ENCODE results near the gene NXPE3.
"Not testable (repeated sequence)": the region's sequence is repeated elsewhere in the genome, so short reads cannot be mapped to it uniquely, and the experiment has no call there.

NXPE3 gene

DNA sequence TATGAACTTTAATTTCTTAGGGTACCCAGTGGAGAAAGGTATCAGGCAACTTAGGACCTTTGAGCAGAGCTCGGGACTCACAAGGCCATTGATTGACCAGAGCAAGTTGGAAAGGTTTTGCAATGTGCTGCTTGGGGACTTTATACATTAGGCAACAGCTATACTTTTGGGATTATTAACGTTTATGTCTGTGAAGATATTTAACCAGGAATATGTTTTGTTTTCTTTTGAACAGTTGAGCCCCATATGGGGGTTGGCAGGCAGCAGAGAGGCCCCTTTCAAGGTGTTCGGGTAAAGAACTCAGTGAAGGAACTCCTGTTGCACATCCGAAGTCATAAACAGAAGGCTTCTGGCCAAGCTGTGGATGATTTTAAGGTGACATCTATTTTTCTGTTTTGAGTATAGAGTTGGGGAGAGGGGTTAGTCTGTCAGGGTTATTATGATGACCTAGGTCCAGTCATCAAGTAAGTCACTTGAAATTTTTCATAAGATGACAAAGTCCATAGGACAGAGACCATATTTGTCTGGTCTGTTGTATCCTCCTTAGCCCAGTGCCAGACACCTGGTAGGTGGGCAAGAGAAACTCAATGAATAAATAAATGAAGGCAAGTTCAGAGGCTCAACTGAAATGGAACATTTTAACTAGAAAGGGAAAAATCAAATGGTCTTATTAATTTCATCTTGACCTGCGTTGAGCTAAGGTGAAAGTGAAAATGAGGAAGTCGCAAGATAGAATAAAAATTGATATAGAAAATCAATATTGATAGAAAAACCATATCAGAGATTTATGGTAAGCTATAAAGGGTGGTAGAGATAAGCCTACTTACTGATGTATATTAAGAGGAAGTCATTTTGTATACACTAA is 73.1 kb downstream of the NXPE3 start:
- no peak for DNase-seq (ENCODE audit: low read depth in 2 of 2)

- DNase-seq (ENCODE audit: low read depth in 2 of 2), result no peak
These were observed 74.2 kb downstream of the NXPE3 start for GRCh38 chr3:101852983-101853840.

DNA sequence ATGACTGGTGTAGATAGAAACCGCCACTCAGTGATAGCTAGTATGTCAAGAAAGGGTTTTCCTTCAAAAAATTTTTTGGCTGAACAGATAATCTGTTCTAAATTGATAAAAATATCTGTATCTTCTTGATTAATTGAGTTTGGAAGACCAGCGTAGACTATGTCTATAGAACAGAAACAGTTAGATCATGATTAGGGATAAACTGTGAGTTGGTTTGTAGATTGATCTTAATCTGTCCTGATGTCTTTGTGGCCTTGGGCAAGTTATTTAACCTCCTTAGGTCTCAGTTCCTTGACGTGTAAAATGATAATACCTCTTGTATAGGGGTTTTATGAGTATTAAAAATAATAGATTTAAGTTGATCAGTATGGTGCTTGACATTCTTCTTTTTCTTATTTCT is 75.0 kb downstream of the NXPE3 start:
- no peak for DNase-seq (ENCODE audit: low read depth in 2 of 2)

DNA sequence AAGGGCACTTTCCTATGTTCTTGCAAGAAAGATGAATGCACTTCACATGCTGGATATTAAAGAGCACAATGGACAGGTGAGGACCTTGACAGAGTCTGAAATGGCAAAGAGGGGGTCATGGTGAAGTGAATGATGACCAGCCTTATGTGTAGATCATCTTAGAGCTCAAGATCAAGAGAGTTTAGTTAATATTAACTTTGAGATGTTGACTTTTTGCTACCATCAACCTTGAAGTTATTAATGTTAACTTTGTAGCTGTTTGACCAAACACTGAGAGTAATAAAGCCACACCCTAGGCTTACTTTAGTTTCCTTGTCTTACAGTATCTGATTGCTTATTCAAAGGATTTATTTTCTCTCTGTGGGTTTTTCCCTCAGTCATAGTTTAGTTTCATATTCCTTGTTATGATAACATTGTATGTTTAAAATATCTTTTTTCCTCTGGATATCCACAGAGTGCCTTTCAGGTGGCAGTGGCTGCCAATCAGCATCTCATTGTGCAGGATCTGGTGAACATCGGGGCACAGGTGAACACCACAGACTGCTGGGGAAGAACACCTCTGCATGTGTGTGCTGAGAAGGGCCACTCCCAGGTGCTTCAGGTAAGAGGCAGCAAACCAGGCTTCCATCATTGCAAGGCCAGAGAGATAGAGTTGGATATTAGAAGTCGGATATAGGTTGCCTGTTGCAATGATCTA is 75.7 kb downstream of the NXPE3 start:
- DNase-seq (ENCODE audit: low read depth in 2 of 2), result no peak

DNA sequence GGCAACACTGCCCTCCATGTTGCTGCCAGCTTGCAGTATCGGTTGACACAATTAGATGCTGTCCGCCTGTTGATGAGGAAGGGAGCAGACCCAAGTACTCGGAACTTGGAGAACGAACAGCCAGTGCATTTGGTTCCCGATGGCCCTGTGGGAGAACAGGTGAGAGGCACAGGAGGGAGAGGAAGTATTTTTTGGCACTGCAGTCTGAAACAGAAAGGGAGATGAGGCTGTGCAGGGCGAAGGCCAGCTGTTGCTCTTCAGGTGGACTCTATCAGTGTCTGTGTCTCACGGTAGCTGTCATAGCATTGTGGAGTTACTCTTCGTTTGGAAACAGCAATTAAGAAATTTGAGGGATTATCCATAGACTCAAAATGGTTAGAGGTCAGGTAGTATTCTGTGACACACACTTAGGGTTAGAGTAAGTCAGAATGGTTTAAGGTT is 78.3 kb downstream of the NXPE3 start:
- no peak for DNase-seq (ENCODE audit: low read depth in 2 of 2)

DNA sequence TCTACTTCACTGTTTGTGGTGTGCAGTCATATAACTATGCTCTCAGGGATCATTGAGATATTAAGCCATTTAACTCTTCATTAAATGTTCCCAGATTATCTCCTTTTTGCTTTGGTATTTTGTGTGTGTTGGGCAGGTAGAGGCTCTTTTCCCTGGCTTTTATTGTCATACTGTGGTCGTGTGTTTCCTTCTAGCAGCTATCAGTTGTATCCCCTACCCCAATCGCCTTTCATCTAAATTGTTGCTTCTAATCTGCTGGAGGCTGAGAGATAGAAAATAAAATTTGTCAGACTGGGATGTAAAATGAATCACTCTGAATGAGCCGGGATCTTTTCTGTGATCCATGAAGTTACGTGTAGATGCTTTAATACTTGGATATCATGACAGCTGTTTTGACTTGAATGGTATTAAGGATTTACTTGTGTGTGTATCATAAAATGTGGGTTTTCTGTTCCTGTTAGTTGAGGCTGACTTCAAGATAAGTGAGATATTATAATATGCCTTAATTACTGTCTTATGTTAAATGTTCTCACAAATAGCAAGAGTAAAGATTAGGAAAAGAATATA is 79.5 kb downstream of the NXPE3 start:
- DNase-seq (ENCODE audit: low read depth in 2 of 2), result no peak

DNA sequence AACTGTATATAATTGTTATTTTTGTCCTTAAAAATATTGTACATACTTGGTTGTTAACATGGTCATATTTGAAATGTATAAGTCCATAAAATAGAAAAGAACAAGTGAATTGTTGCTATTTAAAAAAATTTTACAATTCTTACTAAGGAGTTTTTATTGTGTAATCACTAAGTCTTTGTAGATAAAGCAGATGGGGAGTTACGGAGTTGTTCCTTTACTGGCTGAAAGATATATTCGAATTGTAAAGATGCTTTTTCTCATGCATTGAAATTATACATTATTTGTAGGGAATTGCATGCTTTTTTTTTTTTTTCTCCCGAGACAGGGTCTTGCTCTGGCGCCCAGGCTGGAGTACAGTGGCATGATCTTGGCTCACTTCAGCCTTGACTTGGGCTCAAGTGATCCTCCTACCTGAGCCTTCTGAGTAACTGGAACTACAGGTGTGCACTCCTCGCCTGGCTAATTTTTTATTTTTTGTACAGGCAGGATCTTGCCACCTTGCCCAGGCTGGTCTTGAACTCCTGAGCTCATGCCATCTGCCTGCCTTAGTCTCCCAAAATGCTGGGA is 81.0 kb downstream of the NXPE3 start:
- DNase-seq (ENCODE audit: low read depth in 2 of 2), result no peak

GRCh38 chr3:101861212-101861788 is 82.3 kb downstream of the NXPE3 start:
- no peak for DNase-seq (ENCODE audit: low read depth in 2 of 2)

- DNase-seq (ENCODE audit: low read depth in 2 of 2), result no peak
These were observed 82.9 kb downstream of the NXPE3 start for GRCh38 chr3:101861789-101862415.

- DNase-seq (ENCODE audit: low read depth in 2 of 2), result no peak
These were observed 83.6 kb downstream of the NXPE3 start for GRCh38 chr3:101862416-101863165.

DNA sequence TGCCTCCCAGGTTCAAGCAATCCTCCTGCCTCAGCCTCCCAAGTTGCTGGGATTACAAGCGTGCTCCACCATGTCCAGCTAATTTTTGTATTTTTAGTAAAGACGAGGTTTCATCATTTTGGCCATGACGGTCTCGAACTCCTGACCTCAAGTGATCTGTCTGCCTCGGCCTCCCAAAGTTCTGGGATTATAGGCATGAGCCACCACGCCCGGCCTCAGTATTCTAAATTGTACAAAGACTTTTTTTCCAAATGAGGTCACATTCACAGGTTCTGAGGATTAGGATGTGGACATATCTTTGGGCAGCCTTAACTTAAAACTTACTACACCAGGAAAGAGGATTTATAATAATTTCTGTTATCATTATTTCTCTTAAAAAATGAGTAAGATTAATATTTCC is 85.9 kb downstream of the NXPE3 start:
- not testable (repeated sequence) for DNase-seq (ENCODE audit: low read depth in 2 of 2)

GRCh38 chr3:101865751-101866509 is 86.9 kb downstream of the NXPE3 start:
- DNase-seq (ENCODE audit: low read depth in 2 of 2), result no peak

DNA sequence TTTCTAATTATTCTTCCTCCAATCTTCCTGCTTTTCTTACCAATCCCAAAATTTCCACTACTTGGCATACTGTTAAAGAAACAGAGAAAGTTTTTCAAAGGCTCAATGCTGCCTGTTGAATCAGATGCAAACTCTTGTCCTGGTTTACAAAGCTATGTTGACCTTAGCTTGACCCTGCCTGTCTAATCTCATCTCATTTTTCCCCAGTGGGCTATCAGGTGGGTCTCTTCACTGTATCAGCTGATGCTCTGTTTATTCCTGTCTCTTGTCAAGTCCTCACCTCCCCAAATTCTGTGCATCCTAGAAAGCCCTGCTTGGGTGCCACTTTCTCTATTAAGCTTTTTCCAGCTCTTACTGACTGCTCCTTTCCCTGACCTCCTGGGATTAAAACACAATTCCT is 88.5 kb downstream of the NXPE3 start:
- no peak for DNase-seq (ENCODE audit: low read depth in 2 of 2)

DNA sequence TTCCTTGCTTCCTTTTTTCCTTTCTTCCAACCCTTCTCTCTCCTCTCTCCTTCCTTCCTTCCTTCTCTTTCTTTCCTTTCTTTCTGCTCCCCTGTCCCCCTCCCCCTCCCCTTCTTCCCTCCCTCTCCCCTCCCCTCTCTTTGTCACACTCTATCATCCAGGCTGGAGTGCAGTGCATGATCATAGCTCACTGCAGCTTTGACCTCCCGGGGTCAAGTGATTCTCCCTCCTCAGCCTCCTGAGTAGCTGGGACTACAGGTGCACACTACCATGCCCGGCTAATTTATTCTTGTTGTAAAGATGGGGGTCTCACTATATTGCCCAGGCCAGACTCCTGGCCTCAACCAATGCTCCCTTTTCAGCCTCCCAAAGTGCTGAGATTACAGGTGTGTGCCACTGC is 89.0 kb downstream of the NXPE3 start:
- no peak for DNase-seq (ENCODE audit: low read depth in 2 of 2)

DNA sequence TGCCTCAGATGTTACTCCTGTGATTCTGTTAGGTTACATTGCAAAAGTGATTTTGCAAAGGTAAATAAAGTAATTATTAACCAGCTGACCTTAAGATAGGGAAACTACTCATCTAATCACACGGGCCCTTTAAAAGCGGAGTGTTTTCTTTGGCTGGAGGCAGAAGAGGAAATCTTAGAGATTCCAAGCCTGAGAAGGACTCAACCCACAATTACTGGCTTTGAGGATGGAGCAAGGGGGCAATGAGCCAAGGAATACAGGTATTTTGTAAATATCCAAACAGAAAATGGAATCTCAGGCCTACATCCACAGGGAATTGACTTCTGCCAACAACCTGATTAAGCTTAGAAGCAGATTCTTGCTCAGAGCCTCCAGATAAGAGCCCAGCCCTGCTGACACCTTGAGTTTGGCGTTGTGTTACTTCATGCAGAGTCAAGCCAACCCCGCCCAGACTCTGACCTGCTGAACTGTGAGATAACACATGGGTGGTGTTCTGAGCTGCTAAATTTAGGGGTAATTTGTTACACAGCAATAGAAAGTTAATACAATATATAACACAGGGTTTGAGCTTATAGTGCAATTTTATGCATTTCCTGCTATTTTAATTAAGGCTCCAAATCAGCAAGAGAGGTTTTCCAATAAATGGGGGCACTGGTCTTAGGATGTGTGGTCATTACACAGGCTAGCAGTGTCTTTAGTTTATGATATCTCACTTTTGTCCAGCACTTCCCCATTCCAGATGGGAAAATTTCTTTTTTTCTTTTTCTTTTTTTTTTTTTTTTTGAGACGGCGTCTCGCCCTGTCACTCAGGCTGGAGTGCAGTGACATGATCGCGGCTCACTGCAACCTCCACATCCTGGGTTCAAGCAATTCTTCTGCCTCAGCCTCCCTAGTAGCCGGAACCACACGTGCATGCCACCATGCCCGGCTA is 89.8 kb downstream of the NXPE3 start:
- DNase-seq (ENCODE audit: low read depth in 2 of 2), result no peak

DNA sequence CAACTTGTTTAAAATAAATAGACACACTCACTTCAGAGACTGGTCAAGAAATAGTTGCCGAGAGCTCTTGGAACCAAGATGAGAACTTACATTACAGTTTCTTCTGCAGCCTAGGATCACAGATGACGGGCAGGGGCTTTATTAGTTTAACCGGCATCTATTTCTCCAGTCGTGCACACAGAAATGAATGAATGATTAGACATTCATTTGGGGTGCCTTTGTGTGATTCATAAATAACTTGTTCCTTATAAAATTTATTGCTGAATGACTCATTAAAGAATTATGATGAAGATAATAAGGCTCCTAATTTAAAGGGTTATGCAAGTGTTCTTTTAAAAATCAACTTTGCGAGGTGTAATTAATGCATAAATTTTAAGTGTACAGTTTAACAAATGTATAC is 91.1 kb downstream of the NXPE3 start:
- no peak for DNase-seq (ENCODE audit: low read depth in 2 of 2)

DNA sequence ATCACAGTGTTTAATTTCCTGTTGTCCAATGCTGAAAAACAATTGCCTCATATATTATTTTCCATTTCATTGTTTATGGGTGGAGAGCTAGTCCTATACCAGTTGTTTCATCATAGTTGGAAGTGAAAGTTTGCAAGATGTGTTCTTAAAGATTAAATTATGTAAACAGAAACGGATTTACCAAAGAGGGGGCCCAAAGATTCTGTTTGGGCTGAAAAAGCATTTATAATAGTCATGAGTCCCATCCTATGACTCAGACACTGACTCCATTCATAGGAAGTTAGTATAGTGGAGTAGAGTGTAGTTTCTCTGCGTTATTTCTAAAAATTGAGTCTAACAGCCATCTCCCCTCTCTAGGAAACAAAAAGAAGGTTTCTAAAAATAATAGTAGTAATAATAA is 94.6 kb downstream of the NXPE3 start:
- DNase-seq (ENCODE audit: low read depth in 2 of 2), result no peak

DNA sequence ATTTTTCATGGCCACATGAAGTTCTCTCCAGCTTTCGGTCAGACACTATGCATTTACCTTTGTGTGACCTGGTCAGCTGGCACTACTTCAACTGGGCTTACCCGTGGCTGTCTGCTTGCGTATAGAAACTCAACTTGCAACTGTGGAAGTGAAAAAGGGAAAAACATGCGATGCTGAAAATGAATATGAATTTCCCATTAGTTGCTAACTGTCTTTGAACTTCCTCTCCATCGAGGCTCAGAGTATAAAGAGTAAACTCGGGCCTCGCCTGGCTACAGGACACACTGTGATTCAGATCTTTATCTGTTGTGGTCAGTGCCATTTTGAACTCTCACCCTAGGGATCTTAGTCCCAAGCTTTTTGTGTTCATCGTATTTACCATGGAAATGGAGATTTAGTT is 97.1 kb downstream of the NXPE3 start:
- DNase-seq (ENCODE audit: low read depth in 2 of 2), result no peak

Data from fibroblast of skin of left biceps (primary cell).